Urinary bladder (tissue), 4 donors: ENCODE measurements around the gene MSX1. TPM values are rescaled to one million over a fixed set of nuclear protein-coding genes. Genes with fewer than 3 reads are reported as not detected.

Experiments used
- DNase-seq: peaks from one replicate; pipeline ENCODE4 v3.0.0-alpha.2; 2015; ENCODE audit errors: extremely low spot score
- H3K27ac ChIP-seq: one replicate; pipeline ENCODE4 v1.5.1; 2013; ENCODE audit warnings: low read depth, mild to moderate bottlenecking, moderate library complexity
- H3K36me3 ChIP-seq: one replicate; pipeline ENCODE4 v1.6.1; 2013; ENCODE audit warnings: mild to moderate bottlenecking, moderate library complexity; ENCODE audit not compliant: insufficient read depth
- H3K4me1 ChIP-seq: one replicate; pipeline ENCODE4 v1.6.1; 2013; ENCODE audit warnings: mild to moderate bottlenecking, moderate library complexity; ENCODE audit not compliant: insufficient read depth
- H3K4me3 ChIP-seq: one replicate; pipeline ENCODE4 v1.5.1; 2013; ENCODE audit warnings: low read depth, low read length
- WGBS: extraction: QIAGEN DNeasy Blood & Tissue Kit; methylation state at CpG from one replicate; pipeline ENCODE4 v1.1.7; 2013; 5-methylcytosine and 5-hydroxymethylcytosine counted together
- polyA plus RNA-seq: library from polyadenylated mRNA; stranded (reverse); fragments of 200-250 nt; gene quantifications from one replicate; pipeline ENCODE4 v1.2.3, GENCODE V29; 2013
- total RNA-seq: library from RNA; depleted of rRNA; stranded (reverse); fragments of >200 nt; gene quantifications from one replicate; pipeline ENCODE4 v1.2.3, GENCODE V29; 2014
- donor health status: healthy with polysubstance abuse.
- donor health status: healthy.

Gene MSX1
- total and polyA plus RNA-seq, 2 donors: 4.7 to 15.2 TPM

DNA sequence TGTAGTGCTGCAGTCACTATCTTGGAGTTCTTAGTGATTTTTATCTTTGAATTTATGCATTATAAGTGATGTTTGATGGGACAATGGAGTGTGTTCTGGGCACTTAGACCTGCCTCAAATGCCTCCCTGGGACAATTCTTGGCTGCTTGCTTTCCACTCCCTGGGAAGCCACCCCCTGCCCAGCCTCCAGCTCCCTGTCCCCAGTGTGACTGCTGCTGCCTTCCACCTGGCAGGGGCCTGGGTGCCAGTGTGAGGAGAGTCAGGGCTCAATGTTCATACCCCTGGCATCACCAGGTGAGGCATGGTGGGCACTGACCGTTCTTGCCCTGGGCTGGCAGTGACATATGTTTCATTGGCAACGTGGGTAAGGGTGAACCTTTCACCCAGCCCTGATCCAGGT is 14.8 kb downstream of the MSX1 start:
- no peak overlapping the region for H3K4me3 ChIP-seq
- H3K36me3 ChIP-seq: no peaks in the 10 kb centered on the region
- no peak overlapping the region for H3K27ac ChIP-seq
- WGBS: 70% methylated on average over 2 of the region's 2 CpGs
- no peak for DNase-seq
- no peaks in the 10 kb centered on the region for H3K4me1 ChIP-seq

DNA sequence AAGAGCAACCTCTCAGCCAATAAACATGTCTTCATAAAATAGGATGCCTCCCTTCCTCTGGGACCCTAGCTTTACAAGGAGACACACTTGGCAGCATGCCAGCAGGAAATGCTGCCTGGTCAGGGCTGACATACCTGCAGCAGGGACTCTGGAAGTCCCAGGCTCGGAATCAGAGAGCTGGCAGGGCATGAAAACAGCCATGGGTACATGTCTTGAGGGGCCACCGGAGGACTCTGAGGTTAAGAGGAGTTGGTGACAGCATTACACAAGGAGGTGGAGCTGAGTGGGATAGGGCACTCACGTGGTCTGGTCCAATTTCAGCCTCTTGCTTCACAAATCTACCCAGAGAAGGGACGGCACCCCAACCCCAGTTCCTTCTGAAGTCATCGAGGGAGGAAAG is 15.7 kb downstream of the MSX1 start:
- 34% methylated on average over 5 of the region's 5 CpGs for WGBS
- Histone ChIP-seq H3K4me1 (no peaks in the 10 kb centered on the region), H3K4me3 (no peak overlapping the region), H3K36me3 (no peaks in the 10 kb centered on the region), H3K27ac (no peak overlapping the region)
- DNase-seq: no peak

DNA sequence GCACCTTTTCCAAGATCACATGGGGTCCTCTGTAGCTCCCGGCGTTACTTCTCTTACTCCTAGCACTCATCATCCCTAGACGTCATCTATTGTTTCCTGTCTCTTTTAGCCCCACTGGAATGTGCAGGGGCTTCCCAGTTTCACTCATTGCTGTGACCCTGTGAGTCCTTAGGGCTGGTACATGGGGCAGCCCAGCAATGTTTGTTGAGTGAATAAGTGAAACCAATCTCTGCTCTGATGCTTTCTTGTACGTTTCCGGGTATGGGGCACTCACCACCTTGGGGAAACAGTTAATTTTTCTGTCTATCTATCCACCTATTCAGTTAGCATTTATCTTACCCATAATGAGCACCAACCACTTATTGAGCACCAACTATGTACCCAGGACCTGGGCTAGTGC is 16.1 kb downstream of the MSX1 start:
- no peak overlapping the region for H3K4me3 ChIP-seq
- H3K4me1 ChIP-seq: no peaks in the 10 kb centered on the region
- no peaks in the 10 kb centered on the region for H3K36me3 ChIP-seq
- H3K27ac ChIP-seq: no peak overlapping the region
- 54% methylated on average over 5 of the region's 5 CpGs for WGBS
- DNase-seq: no peak

GRCh38 chr4:4876945-4877661 is 17.6 kb downstream of the MSX1 start:
- no peak for DNase-seq
- H3K36me3 ChIP-seq: no peaks in the 10 kb centered on the region
- no peaks in the 10 kb centered on the region for H3K4me1 ChIP-seq
- H3K27ac ChIP-seq: no peak overlapping the region
- H3K4me3 ChIP-seq: no peak overlapping the region
- WGBS: 81% methylated on average over 12 of the region's 12 CpGs

GRCh38 chr4:4880492-4880891 is 21.0 kb downstream of the MSX1 start:
- no peak for DNase-seq
- no peaks in the 10 kb centered on the region for H3K4me1 ChIP-seq
- WGBS: 81% methylated on average over 2 of the region's 2 CpGs
- H3K27ac ChIP-seq: no peak overlapping the region
- no peak overlapping the region for H3K4me3 ChIP-seq
- H3K36me3 ChIP-seq: no peaks in the 10 kb centered on the region

DNA sequence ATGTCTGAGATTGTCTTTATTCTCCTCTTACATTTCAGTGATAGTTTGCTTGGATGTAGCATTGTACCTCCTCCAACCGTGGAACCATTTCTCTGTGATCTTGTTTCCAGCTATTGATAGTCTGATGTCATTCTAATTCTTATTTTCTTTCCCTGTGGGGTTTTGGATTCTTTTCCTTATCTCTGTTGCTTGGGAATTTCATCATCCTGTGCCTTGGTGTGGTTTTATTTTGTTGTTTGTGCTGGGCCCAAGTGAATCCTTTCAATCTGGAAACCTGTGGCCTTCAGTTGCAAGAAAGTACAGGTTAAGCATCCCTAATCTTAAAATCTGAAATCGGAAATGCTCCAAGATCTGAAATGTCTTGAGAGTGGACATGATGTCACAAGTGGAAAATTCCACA is 22.0 kb downstream of the MSX1 start:
- H3K36me3 ChIP-seq: no peaks in the 10 kb centered on the region
- 76% methylated on average over 2 of the region's 2 CpGs for WGBS
- H3K4me3 ChIP-seq: no peak overlapping the region
- no peak overlapping the region for H3K27ac ChIP-seq
- no peaks in the 10 kb centered on the region for H3K4me1 ChIP-seq
- no peak for DNase-seq

- Histone ChIP-seq H3K4me1 (no peaks in the 10 kb centered on the region), H3K4me3 (no peak overlapping the region), H3K36me3 (no peaks in the 10 kb centered on the region), H3K27ac (no peak overlapping the region)
- 81% methylated on average over 4 of the region's 4 CpGs for WGBS
- no peak for DNase-seq
These were observed 25.1 kb downstream of the MSX1 start for GRCh38 chr4:4884611-4885010.

DNA sequence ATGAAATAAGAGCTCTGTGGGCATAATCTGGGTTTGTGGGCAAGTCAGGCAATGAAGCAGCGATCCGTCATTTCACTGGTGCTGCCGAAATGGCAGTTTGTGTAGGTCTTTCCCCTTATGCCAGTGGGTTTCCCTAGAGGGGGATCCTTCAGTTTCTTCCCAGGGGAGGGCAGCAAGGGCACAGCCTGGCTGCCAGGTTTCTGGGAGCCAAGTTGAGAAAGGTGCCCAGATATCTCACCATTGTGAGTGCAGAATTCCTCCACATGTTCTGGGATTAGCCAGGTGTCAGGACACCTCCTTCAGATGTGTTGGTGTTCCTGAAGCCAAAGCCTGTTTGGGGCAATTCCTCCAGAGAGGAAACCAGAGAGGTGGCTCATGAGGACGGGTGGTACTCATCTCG is 28.0 kb downstream of the MSX1 start:
- DNase-seq: no peak
- Histone ChIP-seq H3K4me3 (no peak overlapping the region), H3K4me1 (no peaks in the 10 kb centered on the region), H3K27ac (no peak overlapping the region), H3K36me3 (no peaks in the 10 kb centered on the region)
- WGBS: 77% methylated on average over 5 of the region's 5 CpGs

- Histone ChIP-seq H3K36me3 (no peaks in the 10 kb centered on the region), H3K4me1 (no peaks in the 10 kb centered on the region), H3K4me3 (no peak overlapping the region), H3K27ac (no peak overlapping the region)
- 83% methylated on average over 5 of the region's 5 CpGs for WGBS
- no peak for DNase-seq
These were observed 29.2 kb downstream of the MSX1 start for GRCh38 chr4:4888695-4889094.

GRCh38 chr4:4889781-4890180 is 30.3 kb downstream of the MSX1 start:
- no peaks in the 10 kb centered on the region for H3K36me3 ChIP-seq
- no peak overlapping the region for H3K27ac ChIP-seq
- WGBS: 86% methylated on average over 9 of the region's 9 CpGs
- H3K4me3 ChIP-seq: no peak overlapping the region
- DNase-seq: no peak
- H3K4me1 ChIP-seq: no peaks in the 10 kb centered on the region

- H3K27ac ChIP-seq: no peak overlapping the region
- H3K4me3 ChIP-seq: no peak overlapping the region
- no peaks in the 10 kb centered on the region for H3K4me1 ChIP-seq
- H3K36me3 ChIP-seq: no peaks in the 10 kb centered on the region
- DNase-seq: no peak
- 73% methylated on average over 7 of the region's 7 CpGs for WGBS
These were observed 31.2 kb downstream of the MSX1 start for GRCh38 chr4:4890574-4891255.

GRCh38 chr4:4893721-4894120 is 34.3 kb downstream of the MSX1 start:
- Histone ChIP-seq H3K36me3 (no peaks in the 10 kb centered on the region), H3K27ac (no peak overlapping the region), H3K4me1 (no peaks in the 10 kb centered on the region), H3K4me3 (no peak overlapping the region)
- WGBS: 59% methylated on average over 4 of the region's 4 CpGs
- no peak for DNase-seq

DNA sequence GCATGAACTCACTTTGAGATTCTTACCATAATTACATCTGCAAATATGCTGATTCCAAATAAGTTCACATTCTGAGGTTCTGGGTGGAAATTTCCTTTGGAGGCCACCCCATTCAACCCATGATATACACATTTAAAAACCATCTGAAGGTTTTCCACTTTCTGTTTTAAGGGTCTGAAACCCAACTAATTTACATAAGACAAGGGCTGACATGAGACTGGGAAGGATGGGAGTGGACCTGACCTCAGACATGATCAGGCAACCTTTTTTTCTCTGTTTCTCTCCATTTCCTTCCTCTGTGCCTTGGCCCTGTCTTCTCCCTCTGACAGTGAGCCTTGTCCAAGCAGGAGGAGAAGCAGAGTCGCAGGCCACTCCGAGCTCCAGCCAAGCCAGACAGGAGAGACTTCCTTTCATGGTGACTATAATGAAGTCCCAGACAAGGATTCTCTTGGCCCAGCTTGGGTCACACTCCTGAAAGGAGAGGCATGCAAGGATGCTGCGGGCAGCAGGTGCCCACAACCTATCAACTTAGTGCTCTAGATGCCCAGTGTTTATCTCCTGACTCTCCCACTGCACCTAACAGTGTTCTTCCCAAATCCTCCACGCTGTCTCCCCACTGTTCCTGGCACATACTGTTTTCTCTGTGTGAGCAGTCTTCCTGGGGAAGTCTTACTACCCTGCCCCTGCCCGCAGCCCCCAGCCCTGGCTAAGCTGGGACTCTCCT is 39.9 kb downstream of the MSX1 start:
- no peaks in the 10 kb centered on the region for H3K36me3 ChIP-seq
- WGBS: 90% methylated on average over 5 of the region's 5 CpGs
- no peak overlapping the region for H3K4me3 ChIP-seq
- no peak for DNase-seq
- H3K27ac ChIP-seq: no peak overlapping the region
- no peaks in the 10 kb centered on the region for H3K4me1 ChIP-seq

- WGBS: 66% methylated on average over 2 of the region's 2 CpGs
- no peaks in the 10 kb centered on the region for H3K4me1 ChIP-seq
- no peak overlapping the region for H3K27ac ChIP-seq
- no peaks in the 10 kb centered on the region for H3K36me3 ChIP-seq
- H3K4me3 ChIP-seq: no peak overlapping the region
- DNase-seq: no peak
These were observed 42.4 kb downstream of the MSX1 start for GRCh38 chr4:4901877-4902276.
